GM19455 (cell line): ENCODE data around the gene NFIA.

ENCODE experiments used
- ATAC-seq: cut with Tn5 transposase; IDR thresholded peaks from one replicate; pipeline ENCODE4 v1.9.1; 2021; ENCODE audit not compliant: unreplicated experiment

Gene NFIA

GRCh38 chr1:61098906-61099437 is 16.6 kb downstream of the NFIA start:
- no peak for ATAC-seq

DNA sequence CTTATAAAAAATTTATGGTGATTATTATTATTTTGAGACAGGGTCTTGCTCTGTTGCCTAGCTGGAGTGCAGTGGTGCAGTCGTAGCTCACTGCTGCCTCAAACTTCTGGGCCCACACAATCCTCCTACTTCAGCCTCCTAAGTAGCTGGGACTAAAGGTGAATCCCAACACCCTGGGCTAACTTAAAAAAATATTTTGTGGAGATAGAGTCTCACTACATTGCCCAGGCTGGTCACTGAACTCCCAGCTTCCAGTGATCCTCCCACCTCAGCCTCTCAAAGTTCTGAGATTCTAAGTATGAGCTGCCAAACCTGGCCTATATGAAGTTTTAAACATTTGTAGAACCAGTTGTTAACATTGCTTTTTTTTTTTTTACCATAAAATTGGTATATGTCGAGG is 18.2 kb downstream of the NFIA start:
- ATAC-seq, result no peak

- no peak for ATAC-seq
These were observed 19.2 kb downstream of the NFIA start for GRCh38 chr1:61101536-61101935.

GRCh38 chr1:61102041-61102440 is 19.7 kb downstream of the NFIA start:
- ATAC-seq, result no peak

GRCh38 chr1:61102621-61103020 is 20.3 kb downstream of the NFIA start:
- no peak for ATAC-seq

DNA sequence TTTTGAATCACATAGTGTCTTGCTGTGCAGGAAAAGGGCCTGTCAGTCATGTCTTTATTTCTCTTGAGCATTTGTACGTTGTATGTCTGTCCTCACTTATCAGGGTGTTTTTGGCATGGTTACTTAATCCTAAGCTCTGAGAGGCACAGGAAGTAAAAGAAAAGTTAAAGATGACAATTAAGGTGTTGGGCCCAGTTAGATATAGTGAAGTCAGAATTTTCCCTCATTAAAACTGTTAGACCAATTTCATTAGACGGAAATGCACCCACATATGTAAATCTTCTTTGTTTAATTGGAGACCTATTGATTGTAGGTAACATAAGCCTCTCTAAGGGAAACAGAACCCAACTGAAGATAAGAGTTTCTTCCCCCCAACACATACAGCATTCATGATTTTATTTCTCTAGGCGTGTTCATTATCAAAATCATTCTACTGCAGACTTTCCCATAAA is 21.9 kb downstream of the NFIA start:
- no peak for ATAC-seq

DNA sequence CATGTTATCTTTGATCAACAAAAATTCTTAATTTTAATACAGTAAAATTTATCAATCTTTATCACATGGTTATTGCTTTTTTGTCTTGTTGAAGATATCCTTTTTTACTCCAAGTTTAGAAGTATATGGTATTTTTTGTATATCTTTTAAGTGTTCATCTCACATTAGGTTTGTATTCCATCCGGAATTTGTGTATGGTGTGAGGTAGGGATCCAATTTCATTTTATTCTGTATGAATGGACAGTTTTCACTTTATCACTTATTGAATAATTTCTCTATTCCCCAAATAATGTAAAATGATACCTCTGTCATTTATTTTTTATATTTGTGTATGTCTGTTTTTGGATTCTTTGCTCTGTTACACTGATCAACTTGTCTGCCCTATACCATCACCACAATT is 25.3 kb downstream of the NFIA start:
- no peak for ATAC-seq

DNA sequence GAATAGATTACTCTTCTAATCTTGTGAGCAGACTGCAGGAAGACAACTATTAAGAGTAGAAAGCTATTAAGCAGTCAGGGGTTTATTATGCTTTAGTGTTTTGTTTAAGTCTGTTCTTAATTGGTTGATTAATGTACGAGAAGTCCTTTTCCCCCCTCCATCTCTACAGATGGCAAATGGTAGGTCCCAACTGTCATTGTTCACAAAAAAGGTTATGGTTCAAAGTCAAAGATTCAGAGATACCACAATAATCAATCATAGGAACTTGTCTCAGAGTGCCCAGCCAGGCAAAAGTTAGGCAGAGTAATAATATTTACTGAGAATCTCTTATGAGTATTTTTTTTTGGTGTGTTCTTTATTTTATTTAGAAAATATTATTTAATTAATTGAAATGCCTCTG is 26.8 kb downstream of the NFIA start:
- ATAC-seq, result no peak

DNA sequence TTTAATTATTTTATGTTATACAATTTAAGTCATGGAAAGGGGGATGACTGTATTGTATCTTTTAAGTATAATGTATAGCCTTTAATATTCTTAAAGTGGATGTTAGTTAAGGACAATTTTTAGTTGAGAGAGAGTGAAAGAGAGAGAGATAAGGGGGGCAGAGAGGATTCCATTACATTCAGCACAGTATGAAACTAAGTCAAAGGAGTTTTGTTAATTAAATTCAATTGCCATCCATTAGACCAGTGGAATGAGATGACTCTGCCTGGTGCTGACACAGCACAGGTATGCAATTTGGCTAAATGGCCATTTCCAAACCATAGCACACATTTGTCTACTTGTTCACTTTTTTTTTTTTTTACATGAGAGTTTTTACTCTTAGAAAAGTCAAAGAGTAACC is 27.5 kb downstream of the NFIA start:
- ATAC-seq, result no peak

GRCh38 chr1:61110554-61110953 is 28.2 kb downstream of the NFIA start:
- no peak for ATAC-seq

- ATAC-seq, result no peak
These were observed 29.0 kb downstream of the NFIA start for GRCh38 chr1:61111084-61112004.

DNA sequence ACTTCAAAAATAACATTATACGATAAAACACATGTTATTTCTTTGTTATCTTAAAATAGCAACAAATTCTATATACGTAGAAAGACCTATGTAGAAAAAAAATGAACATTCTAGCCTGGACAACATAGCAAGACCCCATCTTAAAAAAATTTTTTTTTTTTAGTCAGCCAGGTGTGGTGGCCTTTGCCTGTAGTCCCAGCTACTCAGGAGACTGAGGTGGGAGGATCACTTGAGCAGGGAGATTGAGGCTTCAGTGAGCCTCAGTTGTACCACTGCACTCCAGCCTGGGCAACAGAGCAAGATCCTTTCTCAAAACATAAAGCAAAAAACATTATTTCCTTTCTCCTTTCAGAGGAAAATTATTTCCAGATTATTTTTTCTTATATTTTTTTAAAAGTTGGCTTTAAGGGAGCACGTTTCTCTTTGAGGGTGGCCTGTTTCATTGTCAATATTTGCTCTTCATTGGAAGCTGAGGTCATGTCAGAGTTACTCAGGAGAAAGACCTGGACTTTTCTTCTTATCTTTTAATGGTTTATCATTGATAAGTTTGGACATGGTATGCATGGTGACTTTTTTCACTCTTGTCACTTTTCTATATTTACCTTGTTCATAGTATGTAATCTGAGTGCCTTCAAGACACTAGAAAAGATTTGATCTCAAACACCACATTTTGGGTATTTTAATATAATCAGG is 32.0 kb downstream of the NFIA start:
- ATAC-seq, result no peak

GRCh38 chr1:61115436-61115835 is 33.1 kb downstream of the NFIA start:
- ATAC-seq, result no peak

DNA sequence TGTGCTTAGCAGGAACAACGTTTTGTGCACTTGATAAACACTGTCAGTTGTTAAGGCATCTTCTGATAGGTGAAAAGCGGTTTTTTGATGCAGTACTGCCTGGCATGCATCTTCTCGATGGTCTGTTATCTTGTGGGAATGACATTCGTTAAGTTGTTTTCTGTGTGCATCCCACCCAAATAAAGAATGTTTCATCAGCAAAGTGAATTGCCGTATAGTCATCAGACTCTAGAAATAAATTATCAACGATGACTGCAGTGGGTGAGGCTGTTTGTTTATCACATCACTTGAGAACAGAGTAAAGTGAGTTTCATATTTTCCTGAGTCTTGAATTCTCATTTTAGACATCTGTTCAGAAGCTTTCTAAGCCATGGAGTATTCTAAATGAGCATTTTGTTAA is 34.1 kb downstream of the NFIA start:
- no peak for ATAC-seq

GRCh38 chr1:61117283-61117682 is 34.9 kb downstream of the NFIA start:
- no peak for ATAC-seq

- ATAC-seq, result no peak
These were observed 36.7 kb downstream of the NFIA start for GRCh38 chr1:61119085-61119484.

- no peak for ATAC-seq
These were observed 38.0 kb downstream of the NFIA start for GRCh38 chr1:61120246-61120840.

- ATAC-seq, result no peak
These were observed 38.6 kb downstream of the NFIA start for GRCh38 chr1:61120998-61121397.

DNA sequence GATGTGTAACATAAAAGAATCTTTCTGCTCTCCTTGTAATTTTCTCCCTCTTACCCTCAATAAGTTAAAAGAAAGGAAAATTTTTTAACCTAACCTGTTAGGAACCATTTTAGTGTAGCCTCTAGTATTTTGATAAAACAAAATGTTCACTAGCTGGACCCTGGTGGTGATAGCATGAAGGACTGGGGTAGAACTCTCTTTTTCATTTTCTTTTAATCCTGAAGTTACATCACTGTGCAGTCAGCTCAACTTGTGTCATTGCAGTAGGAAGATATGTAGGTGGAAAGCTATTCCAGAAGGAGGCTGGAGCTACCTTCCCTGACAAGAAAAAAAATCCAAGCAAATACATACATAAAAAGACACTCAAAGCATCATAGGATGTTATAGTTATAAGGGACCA is 39.3 kb downstream of the NFIA start:
- ATAC-seq, result no peak

DNA sequence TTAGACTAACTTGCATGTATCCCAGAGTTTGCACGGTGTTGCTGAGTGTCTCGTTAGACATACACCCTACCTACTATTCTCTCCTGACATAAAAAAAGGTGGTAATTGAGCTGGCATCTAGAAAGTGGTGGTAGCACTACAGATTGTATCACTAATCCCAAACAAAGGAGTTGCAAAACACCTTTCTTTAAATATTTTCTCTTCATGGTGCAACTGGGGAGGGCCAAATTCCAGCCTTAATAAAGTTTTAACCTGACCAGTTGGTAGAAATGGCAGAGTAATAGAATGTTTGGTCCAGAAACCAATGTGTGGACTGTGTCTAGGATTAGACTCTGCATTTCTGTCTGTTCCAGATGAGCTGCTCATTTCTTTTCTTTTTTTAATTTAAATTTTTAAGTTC is 40.0 kb downstream of the NFIA start:
- ATAC-seq, result no peak

DNA sequence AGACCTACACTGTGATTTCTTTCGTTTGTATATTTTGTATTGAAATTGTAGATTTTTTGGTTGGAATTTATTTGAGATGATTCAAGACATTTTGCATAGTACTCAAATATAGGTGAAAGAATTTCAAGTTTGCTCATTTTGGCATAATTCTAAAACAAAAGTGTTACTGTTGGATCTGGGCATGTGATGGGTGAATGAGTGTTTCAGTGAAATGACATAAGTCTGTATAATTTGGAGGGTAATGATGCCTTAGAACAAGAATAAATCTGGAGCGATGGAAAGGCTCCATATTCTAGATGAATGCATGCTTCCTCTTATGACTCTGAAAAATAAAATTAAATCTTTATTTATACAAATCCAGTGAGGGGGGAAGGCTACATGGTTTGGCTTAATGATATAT is 41.0 kb downstream of the NFIA start:
- no peak for ATAC-seq

DNA sequence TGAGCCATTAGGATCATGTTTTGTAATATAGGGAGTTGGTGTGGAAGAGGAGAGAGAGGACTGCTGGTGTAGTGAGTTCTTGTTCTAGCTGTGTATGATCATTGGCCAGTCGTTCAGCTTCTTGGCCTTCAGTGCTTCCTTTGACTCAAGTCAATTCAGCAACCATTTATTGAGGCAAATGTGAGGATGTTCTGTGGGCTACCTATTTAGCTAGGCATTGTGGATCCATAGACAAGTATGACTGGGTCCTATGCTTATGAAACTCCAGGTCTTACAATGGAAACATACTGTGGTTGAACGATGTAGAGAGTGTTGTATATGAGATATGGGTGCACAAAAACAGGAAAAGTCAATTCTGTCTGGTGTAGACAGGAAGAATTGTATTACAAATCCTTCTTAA is 41.7 kb downstream of the NFIA start:
- ATAC-seq, result no peak
